HCT116 (cell line): ENCODE results near the gene KCNC1.

Experiments used
- ATF3 ChIP-seq: IDR thresholded peaks from 2 replicates; pipeline ENCODE4 v1.6.1; 2012
- CEBPB ChIP-seq: IDR thresholded peaks from 2 replicates; pipeline ENCODE4 v1.6.1; 2012; ENCODE audit warnings: low read depth
- EZH2phosphoT487 ChIP-seq: fragments of 200-600 bp; IDR thresholded peaks from 2 replicates; pipeline ENCODE4 v1.6.1; 2018; ENCODE audit warnings: antibody characterized with exemption, borderline replicate concordance
- MAX ChIP-seq: IDR thresholded peaks from 2 replicates; pipeline ENCODE4 v1.6.1; 2012
- POLR2A ChIP-seq: IDR thresholded peaks from 2 replicates; pipeline ENCODE4 v1.7.0; 2011; ENCODE audit warnings: borderline replicate concordance; ENCODE audit not compliant: insufficient read depth, insufficient read length; ENCODE audit errors: extremely low read depth
- SIN3A ChIP-seq: IDR thresholded peaks from 2 replicates; pipeline ENCODE4 v1.6.1; 2012; ENCODE audit warnings: low read depth

GRCh38 chr11:17730137-17730536 lies 4.4 kb upstream of the KCNC1 start:
- TF ChIP-seq CEBPB = no peak
- TF ChIP-seq EZH2phosphoT487 = no peak
- TF ChIP-seq POLR2A = no peak
- TF ChIP-seq ATF3 = no peak
- TF ChIP-seq SIN3A = no peak
- no peak for TF ChIP-seq MAX
